ENCODE data around the gene SPNS1. TPM values are rescaled to one million over a fixed set of nuclear protein-coding genes. Genes with fewer than 3 reads are reported as not detected.
"Not testable (repeated sequence)": the region's sequence is repeated elsewhere in the genome, so short reads cannot be mapped to it uniquely, and the experiment has no call there.

The SPNS1 gene
- total RNA-seq, 4 donors from 2014 or later, result 24.2 to 34.6 (median 34.0) TPM

GRCh38 chr16:28936784-28937155, 37.8 kb upstream of the SPNS1 start:
- 77 to 82% methylated on average over 26 of the region's 26 CpGs for WGBS, 2 donors
- H3K4me3 ChIP-seq (ENCODE audit: low read depth, poor library complexity, severe bottlenecking), result no peak overlapping the region
- no peak for DNase-seq (ENCODE audit: low spot score in 2 of 2)
- no peak for TF ChIP-seq POLR2A (IDR thresholded peaks at IDR 0.05)
- no peak for TF ChIP-seq CTCF (IDR thresholded peaks at IDR 0.05)
- intact Hi-C loops (cut with DNase I; ENCODE audit: low total_unique reads), result loop anchor here (2.0 kb wide), 1 partner anchor 28 kb away; no protein-coding TSS in a partner anchor

GRCh38 chr16:28937222-28937876, 37.2 kb upstream of the SPNS1 start:
- TF ChIP-seq CTCF (IDR thresholded peaks at IDR 0.05), result no peak
- WGBS, 2 donors, result 74 to 84% methylated on average over 14 of the region's 14 CpGs
- H3K4me3 ChIP-seq (ENCODE audit: low read depth, poor library complexity, severe bottlenecking), result no peak overlapping the region
- intact Hi-C loops (cut with DNase I; ENCODE audit: low total_unique reads), result loop anchor here (2.0 kb wide), 1 partner anchor 29 kb away; no protein-coding TSS in a partner anchor
- peak in 1 of 2 donors; percentile 82 for DNase-seq (ENCODE audit: low spot score in 2 of 2)

- intact Hi-C loops (cut with DNase I; ENCODE audit: low total_unique reads), result no loop called here
- WGBS, 2 donors, result 79 to 81% methylated on average over 7 of the region's 7 CpGs
- TF ChIP-seq POLR2A (IDR thresholded peaks at IDR 0.05) (no peak), CTCF (IDR thresholded peaks at IDR 0.05) (no peak)
- H3K4me3 ChIP-seq (ENCODE audit: low read depth, poor library complexity, severe bottlenecking), result no peak overlapping the region
- peak in 1 of 2 donors; percentile 59 for DNase-seq (ENCODE audit: low spot score in 2 of 2)
Observed at GRCh38 chr16:28938721-28939120, 35.9 kb upstream of the SPNS1 start.

- H3K4me3 ChIP-seq (ENCODE audit: low read depth, poor library complexity, severe bottlenecking); intact Hi-C loops (cut with DNase I; ENCODE audit: low total_unique reads); DNase-seq (ENCODE audit: low spot score in 2 of 2): not testable (repeated sequence)
- WGBS, 2 donors, result 90 to 93% methylated on average over 7 of the region's 7 CpGs
Observed at GRCh38 chr16:28939825-28940224, 34.8 kb upstream of the SPNS1 start.

GRCh38 chr16:28943281-28943680, 31.3 kb upstream of the SPNS1 start:
- H3K4me3 ChIP-seq (ENCODE audit: low read depth, poor library complexity, severe bottlenecking), result no peak overlapping the region
- TF ChIP-seq POLR2A (IDR thresholded peaks at IDR 0.05) (no peak), CTCF (IDR thresholded peaks at IDR 0.05) (no peak)
- no peak for DNase-seq (ENCODE audit: low spot score in 2 of 2)
- intact Hi-C loops (cut with DNase I; ENCODE audit: low total_unique reads), result no loop called here

GRCh38 chr16:28946681-28947080, 27.9 kb upstream of the SPNS1 start:
- WGBS, 2 donors, result 66% methylated on average over 4 of the region's 4 CpGs
- intact Hi-C loops (cut with DNase I; ENCODE audit: low total_unique reads), result loop anchor here (5.0 kb wide), 1 partner anchor 69 kb away; the partner anchor contains the start of gene ATP2A1
- TF ChIP-seq POLR2A (IDR thresholded peaks at IDR 0.05), result no peak
- no peak for TF ChIP-seq CTCF (IDR thresholded peaks at IDR 0.05)
- no peak overlapping the region for H3K4me3 ChIP-seq (ENCODE audit: low read depth, poor library complexity, severe bottlenecking)
- no peak for DNase-seq (ENCODE audit: low spot score in 2 of 2)
